Natural killer cell (primary cell): ENCODE results near the gene PLD4. TPM values are rescaled to one million over a fixed set of nuclear protein-coding genes. Genes with fewer than 3 reads are reported as not detected.
"Not testable (repeated sequence)": the region's sequence is repeated elsewhere in the genome, so short reads cannot be mapped to it uniquely, and the experiment has no call there.

Experiments
- ATAC-seq, 3 donors: fragments of 150-1000 bp in 2 of 3; fragments of 200-7000 bp in 1 of 3; cut with Tn5 transposase; 1 replicate in 1 of 3; 2 replicates in 2 of 3; pipeline ENCODE4 v1.10.0; 2021; ENCODE audit warnings: mild to moderate bottlenecking in 2 of 3, moderate library complexity in 2 of 3
- DNase-seq, 2 donors: peaks; one replicate each; pipeline versions ENCODE4 v3.0.0 to v3.0.0-alpha.2; 2013 to 2021; ENCODE audit warnings: mixed read lengths in 1 of 2
- H3K27ac ChIP-seq: one replicate; pipeline ENCODE4 v1.5.1; 2013; ENCODE audit warnings: mild to moderate bottlenecking, low read length
- H3K27me3 ChIP-seq: one replicate; pipeline ENCODE4 v1.6.1; 2013; ENCODE audit warnings: low read length; ENCODE audit not compliant: control insufficient read depth, insufficient read depth
- H3K36me3 ChIP-seq: one replicate; pipeline ENCODE4 v1.6.1; 2013; ENCODE audit warnings: low read length; ENCODE audit not compliant: control insufficient read depth, insufficient read depth
- H3K4me1 ChIP-seq: one replicate; pipeline ENCODE4 v1.6.1; 2013; ENCODE audit warnings: low read length; ENCODE audit not compliant: control insufficient read depth, insufficient read depth
- H3K4me3 ChIP-seq: one replicate; pipeline ENCODE4 v1.5.1; 2013; ENCODE audit warnings: low read length
- H3K9me3 ChIP-seq: one replicate; pipeline ENCODE4 v1.6.1; 2013; ENCODE audit warnings: low read length; ENCODE audit not compliant: control insufficient read depth, insufficient read depth
- H3K27ac Mint-ChIP-seq, 2 donors: one replicate each; pipeline ENCODE4 v1.8.0; 2022; ENCODE audit warnings: mild to moderate bottlenecking in 2 of 2, mixed read lengths in 2 of 2, moderate library complexity in 1 of 2
- H3K27me3 Mint-ChIP-seq, 2 donors: one replicate each; pipeline ENCODE4 v1.8.0; 2022; ENCODE audit warnings: low read depth in 2 of 2, mixed read lengths in 2 of 2
- H3K36me3 Mint-ChIP-seq: one replicate; pipeline ENCODE4 v1.8.0; 2022; ENCODE audit warnings: mixed read lengths
- H3K4me1 Mint-ChIP-seq, 2 donors: one replicate each; pipeline ENCODE4 v1.8.0; 2022; ENCODE audit warnings: mixed read lengths in 2 of 2
- H3K4me3 Mint-ChIP-seq: one replicate; pipeline ENCODE4 v1.8.0; 2022; ENCODE audit warnings: mild to moderate bottlenecking, moderate library complexity, mixed read lengths
- H3K9me3 Mint-ChIP-seq, 2 donors: one replicate each; pipeline ENCODE4 v1.8.0; 2022; ENCODE audit warnings: mixed read lengths in 2 of 2
- WGBS: methylation state at CpG from one replicate; pipeline ENCODE4 v1.1.7; 2013; ENCODE audit warnings: missing lambda C conversion rate; ENCODE audit not compliant: insufficient coverage; 5-methylcytosine and 5-hydroxymethylcytosine counted together
- intact Hi-C: fragments of 100-400 bp; cut with micrococcal nuclease; formaldehyde crosslinking; loops from one replicate; pipeline ENCODE4 v1.14.2; 2022
- total RNA-seq, 4 donors: library from RNA; stranded (reverse); fragments of 120-200 nt in 1 of 4; gene quantifications; one replicate each; pipeline versions ENCODE4 v1.2.3 to v1.2.4, GENCODE V29; 2013 to 2022
- TF ChIP-seq, protein P1 (sequence below): fragments of 200-600 bp; IDR thresholded peaks from one replicate; pipeline ENCODE4 v1.8.0; 2022; ENCODE audit warnings: antibody characterized with exemption

PLD4 gene
- total RNA-seq, 3 donors from 2014 or later (not counting 1 experiment from before 2014, with no cell fraction given): 1.7 to 7.2 (median 2.9) TPM

DNA sequence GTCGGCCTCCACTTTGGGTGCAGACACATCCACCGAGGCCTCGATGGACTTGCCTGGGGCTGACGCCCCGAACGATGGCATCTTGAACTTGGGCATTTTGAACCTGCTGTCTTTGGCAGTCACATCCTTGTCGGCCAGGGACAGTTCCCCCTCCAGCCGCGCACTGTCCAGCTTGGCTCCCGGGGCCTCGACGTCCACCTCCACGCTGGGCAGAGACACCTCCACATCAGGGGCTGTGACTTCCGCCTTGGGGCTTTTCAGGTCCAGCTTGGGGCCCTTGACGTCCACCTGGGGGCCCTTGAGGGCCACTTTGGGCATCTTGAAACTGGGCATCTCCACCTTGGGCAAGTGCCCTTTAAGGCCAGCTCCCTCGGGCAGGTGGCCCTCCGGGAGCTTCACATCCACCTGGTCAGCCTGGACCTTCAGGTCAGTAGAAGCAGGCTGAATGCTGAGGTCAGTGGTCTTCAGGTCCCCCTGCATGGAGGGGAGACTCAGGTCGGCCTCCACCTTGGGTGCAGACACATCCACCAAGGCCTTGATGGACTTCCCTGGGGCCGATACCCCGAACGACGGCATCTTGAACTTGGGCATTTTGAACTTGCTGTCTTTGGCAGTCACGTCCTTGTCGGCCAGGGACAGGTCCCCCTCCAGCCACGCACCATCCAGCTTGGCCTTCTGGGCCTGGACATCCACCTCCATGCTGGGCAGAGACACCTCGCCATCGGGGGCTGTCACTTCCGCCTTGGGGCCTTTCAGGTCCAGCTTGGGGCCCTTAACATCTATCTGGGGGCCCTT is 27.4 kb downstream of the PLD4 start:
- 88% methylated on average over 25 of the region's 28 CpGs for WGBS
- H3K36me3 Mint-ChIP-seq, H3K27ac ChIP-seq, DNase-seq, H3K4me3 ChIP-seq, H3K36me3 ChIP-seq, intact Hi-C loops, ATAC-seq, H3K9me3 Mint-ChIP-seq, H3K27me3 Mint-ChIP-seq, H3K4me1 Mint-ChIP-seq, H3K4me3 Mint-ChIP-seq, H3K27ac Mint-ChIP-seq, H3K27me3 ChIP-seq, H3K4me1 ChIP-seq, H3K9me3 ChIP-seq: not testable (repeated sequence)

DNA sequence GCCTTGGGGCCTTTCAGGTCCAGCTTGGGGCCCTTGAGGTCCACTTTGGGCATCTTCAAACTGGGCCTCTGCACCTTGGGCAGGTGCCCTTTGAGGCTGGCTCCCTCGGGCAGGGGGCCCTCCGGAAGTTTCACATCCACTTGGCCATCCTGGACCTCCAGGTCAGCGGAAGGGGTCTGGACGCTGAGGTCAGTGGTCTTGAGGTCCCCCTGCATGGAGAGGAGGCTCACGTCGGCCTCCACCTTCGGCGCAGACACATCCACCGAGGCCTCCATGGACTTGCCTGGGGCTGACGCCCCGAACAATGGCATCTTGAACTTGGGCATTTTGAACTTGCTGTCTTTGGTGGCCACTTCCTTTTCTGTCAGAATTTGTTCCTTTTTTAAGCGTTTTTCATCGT is 28.4 kb downstream of the PLD4 start:
- no peaks in the 10 kb centered on the region for H3K4me1 Mint-ChIP-seq
- H3K4me1 ChIP-seq: no peaks in the 10 kb centered on the region
- DNase-seq: no peak
- no peaks in the 10 kb centered on the region for H3K36me3 Mint-ChIP-seq
- intact Hi-C loops: no loop called here
- H3K27ac ChIP-seq: no peak overlapping the region
- no peaks in the 10 kb centered on the region for H3K9me3 Mint-ChIP-seq
- no peak overlapping the region for H3K4me3 Mint-ChIP-seq
- H3K36me3 ChIP-seq: no peaks in the 10 kb centered on the region
- peaks cover 8 to 11% of the 10 kb centered on the region in 2 donors for H3K27me3 Mint-ChIP-seq
- H3K27me3 ChIP-seq: no peaks in the 10 kb centered on the region
- H3K9me3 ChIP-seq: no peaks in the 10 kb centered on the region
- 85% methylated on average over 13 of the region's 13 CpGs for WGBS
- ATAC-seq: no peak
- H3K4me3 ChIP-seq: no peak overlapping the region
- TF ChIP-seq, protein P1, sequence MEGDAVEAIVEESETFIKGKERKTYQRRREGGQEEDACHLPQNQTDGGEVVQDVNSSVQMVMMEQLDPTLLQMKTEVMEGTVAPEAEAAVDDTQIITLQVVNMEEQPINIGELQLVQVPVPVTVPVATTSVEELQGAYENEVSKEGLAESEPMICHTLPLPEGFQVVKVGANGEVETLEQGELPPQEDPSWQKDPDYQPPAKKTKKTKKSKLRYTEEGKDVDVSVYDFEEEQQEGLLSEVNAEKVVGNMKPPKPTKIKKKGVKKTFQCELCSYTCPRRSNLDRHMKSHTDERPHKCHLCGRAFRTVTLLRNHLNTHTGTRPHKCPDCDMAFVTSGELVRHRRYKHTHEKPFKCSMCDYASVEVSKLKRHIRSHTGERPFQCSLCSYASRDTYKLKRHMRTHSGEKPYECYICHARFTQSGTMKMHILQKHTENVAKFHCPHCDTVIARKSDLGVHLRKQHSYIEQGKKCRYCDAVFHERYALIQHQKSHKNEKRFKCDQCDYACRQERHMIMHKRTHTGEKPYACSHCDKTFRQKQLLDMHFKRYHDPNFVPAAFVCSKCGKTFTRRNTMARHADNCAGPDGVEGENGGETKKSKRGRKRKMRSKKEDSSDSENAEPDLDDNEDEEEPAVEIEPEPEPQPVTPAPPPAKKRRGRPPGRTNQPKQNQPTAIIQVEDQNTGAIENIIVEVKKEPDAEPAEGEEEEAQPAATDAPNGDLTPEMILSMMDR: no peak
- no peak overlapping the region for H3K27ac Mint-ChIP-seq

DNA sequence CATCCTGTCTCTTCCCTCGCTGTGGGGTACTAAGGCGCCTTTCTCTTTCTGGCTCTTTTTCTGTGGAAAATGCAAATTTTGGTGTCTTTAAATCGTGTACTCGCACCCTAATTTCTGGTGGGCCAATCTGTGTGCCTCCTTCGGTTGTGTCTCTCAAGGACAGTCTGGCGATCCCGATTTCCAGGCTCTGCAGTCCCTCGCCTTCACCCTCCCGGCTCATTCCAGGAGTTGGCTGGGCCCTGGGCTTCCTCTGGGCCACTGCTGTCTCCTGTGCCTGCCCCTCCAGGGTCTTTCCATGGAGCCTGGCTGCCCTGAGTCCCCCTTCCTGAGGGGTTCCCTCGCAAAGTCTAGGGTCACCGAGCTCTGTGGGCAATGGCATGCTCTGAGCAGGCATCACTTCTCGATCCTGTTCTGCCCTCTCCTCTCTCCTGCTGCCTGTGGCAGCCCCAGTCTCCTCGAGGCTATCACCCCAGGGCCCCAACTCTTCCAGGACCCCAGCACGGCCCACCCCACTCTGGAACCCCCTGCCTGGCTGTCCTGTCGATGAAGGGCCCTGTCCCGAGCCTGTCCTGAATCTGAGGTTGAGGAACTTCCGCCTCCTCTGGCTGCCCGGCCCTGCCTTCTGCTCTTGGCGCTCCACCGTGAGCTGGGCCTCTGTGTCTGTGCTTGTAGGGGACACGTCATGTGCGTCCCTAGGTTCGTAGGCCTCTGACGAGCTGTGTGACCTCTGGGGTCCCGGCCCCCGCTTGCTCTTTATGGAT is 29.4 kb downstream of the PLD4 start:
- Mint-ChIP-seq H3K4me3 (no peak overlapping the region), H3K27ac (no peak overlapping the region), H3K36me3 (no peaks in the 10 kb centered on the region), H3K9me3 (no peaks in the 10 kb centered on the region), H3K4me1 (no peaks in the 10 kb centered on the region), H3K27me3 (peaks cover 8 to 14% of the 10 kb centered on the region in 2 donors)
- Histone ChIP-seq H3K9me3 (no peaks in the 10 kb centered on the region), H3K4me1 (no peaks in the 10 kb centered on the region), H3K4me3 (no peak overlapping the region), H3K36me3 (no peaks in the 10 kb centered on the region), H3K27ac (no peak overlapping the region), H3K27me3 (no peaks in the 10 kb centered on the region)
- TF ChIP-seq, protein P1: no peak
- 87% methylated on average over 26 of the region's 26 CpGs for WGBS
- no peak for ATAC-seq
- intact Hi-C loops: no loop called here
- no peak for DNase-seq

DNA sequence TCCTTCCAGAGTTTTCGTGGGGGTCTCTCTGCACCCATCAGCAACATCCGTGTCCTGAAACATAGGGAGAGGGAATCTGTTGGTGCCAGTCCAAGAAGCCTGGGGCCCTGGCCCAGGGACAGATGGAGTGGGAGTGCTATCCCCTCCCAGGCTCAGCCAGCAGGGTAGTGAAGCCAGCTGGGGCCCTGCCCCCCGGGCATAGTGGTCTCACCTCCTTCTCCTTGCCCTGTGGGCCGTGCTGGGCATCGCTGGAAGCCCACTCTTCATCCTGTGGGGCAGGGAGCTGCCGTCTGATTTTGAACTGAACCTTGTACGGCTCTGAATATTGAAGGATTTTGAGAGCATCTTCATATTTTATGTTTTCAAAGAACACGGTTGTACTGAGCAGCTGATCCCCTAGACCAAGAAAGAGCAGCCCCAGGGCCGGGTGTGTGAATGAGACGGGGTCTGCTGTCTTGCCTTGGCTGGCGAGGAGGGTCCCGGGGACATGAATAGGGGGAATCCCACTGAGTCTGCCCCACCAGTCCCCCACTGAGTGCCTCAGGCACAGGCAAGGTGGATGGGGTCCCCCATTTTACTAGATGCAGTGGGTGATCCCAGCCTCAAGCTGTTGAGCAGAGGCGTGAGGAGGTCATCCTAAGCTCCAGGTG is 30.2 kb downstream of the PLD4 start:
- WGBS: 78% methylated on average over 13 of the region's 13 CpGs
- DNase-seq: no peak
- H3K4me3 Mint-ChIP-seq: no peak overlapping the region

More for the DNA sequence above, 30.2 kb downstream of the PLD4 start:
- H3K9me3 Mint-ChIP-seq: no peaks in the 10 kb centered on the region
- H3K36me3 Mint-ChIP-seq: no peaks in the 10 kb centered on the region
- no peaks in the 10 kb centered on the region for H3K9me3 ChIP-seq
- no peak overlapping the region for H3K27ac Mint-ChIP-seq
- H3K36me3 ChIP-seq: no peaks in the 10 kb centered on the region
- TF ChIP-seq, protein P1: no peak
- H3K27me3 Mint-ChIP-seq: peaks cover 8 to 14% of the 10 kb centered on the region in 2 donors
- H3K4me1 ChIP-seq: no peaks in the 10 kb centered on the region
- no peaks in the 10 kb centered on the region for H3K27me3 ChIP-seq
- H3K4me1 Mint-ChIP-seq: no peaks in the 10 kb centered on the region
- H3K27ac ChIP-seq: no peak overlapping the region
- intact Hi-C loops: no loop called here
- H3K4me3 ChIP-seq: no peak overlapping the region
- ATAC-seq: no peak
